TTC549 (cell line): ENCODE data around the gene MEFV.
"Not testable (repeated sequence)": the region's sequence is repeated elsewhere in the genome, so short reads cannot be mapped to it uniquely, and the experiment has no call there.

Experiments used
- FAIRE-seq: peaks from 2 replicates; lab custom pipeline; 2012; peaks lifted over from hg19 to GRCh38; lab: Jason Lieb, UNC

MEFV gene, protein sequence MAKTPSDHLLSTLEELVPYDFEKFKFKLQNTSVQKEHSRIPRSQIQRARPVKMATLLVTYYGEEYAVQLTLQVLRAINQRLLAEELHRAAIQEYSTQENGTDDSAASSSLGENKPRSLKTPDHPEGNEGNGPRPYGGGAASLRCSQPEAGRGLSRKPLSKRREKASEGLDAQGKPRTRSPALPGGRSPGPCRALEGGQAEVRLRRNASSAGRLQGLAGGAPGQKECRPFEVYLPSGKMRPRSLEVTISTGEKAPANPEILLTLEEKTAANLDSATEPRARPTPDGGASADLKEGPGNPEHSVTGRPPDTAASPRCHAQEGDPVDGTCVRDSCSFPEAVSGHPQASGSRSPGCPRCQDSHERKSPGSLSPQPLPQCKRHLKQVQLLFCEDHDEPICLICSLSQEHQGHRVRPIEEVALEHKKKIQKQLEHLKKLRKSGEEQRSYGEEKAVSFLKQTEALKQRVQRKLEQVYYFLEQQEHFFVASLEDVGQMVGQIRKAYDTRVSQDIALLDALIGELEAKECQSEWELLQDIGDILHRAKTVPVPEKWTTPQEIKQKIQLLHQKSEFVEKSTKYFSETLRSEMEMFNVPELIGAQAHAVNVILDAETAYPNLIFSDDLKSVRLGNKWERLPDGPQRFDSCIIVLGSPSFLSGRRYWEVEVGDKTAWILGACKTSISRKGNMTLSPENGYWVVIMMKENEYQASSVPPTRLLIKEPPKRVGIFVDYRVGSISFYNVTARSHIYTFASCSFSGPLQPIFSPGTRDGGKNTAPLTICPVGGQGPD

GRCh38 chr16:3256146-3256865 lies at the start of gene MEFV:
MEFV (minus strand) TSS chr16:3256633; CDS start chr16:3256587, 46 bp downstream.
- no peak for FAIRE-seq

- FAIRE-seq = no peak
Measured at GRCh38 chr16:3306078-3306477, 49.6 kb upstream of the MEFV start.

DNA sequence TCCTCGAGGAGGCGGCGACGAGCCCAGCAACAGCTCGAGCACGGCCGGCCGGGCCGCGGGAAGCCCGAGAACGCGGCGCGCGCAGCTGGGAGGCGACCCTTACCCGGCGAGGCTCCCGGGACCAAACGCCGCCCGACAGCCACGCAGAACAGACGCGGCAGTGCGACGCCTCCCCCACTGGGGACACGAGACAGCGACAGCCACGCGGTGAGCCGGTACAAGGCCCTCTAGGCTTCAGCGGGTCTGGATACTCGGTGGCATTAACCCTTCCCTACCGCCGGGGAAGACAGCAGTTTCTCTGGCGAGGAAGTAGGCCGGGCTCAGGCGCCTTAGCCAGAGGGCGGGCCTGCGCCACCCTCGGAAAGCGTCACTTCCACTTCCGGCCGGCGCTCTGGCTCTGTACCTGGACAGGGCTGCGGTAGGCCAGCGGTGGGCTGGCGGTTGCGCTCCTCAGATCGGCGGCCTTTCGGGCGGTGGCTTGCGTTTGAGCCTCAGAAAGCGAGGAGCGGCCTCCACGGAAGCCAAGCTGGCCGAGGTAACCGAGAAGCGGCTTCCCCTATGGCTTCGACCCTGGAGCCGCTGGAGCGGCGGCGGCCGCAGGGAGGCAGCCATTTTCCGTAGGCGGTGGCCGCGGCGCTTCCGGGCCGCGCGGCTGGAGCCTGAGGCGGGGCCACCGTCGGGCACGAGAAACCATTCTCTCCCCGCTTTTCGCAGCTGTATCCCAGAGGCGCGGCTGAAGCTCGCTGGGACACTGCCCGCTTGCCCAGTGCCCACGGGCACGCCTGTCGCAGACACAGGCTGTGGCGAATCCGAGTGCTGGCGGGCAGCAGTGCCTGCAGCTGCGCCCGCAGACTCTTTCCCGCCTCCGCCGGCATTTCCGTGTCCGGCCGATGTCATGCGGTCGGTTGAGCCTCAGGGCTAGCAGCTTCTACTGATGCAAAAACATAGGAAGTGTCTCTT lies 49.0 kb upstream of the MEFV start, which contains the start of the genes TIGD7 and ZNF75A:
TIGD7 (minus strand) TSS at position 322 of the 960 bp plus-strand sequence. CDS start 4,816 bp downstream, outside the sequence.
ZNF75A (plus strand) TSS at position 389 of the 960 bp plus-strand sequence. CDS start 2,932 bp downstream, outside the sequence.
- no peak for FAIRE-seq

DNA sequence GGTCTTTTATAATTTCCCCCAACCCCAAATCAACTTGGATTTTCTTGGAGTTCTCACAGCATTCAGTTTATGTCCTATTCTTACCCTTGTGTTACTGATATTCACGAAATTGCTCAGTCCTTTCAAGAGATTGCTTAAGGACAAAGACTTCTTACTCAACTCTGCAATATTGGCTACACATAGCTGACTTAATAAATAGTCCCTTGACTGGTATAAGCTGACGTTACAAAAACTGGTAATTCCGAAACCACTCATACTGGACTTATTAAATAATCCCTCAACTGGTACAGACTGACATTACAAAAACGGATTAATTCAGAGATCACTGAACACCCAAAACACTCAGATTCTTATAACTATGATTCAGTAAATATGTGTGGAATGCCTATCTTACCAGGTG lies 47.9 kb upstream of the MEFV start:
- FAIRE-seq = no peak

- FAIRE-seq = no peak
Measured at GRCh38 chr16:3295783-3296182, 39.4 kb upstream of the MEFV start.

DNA sequence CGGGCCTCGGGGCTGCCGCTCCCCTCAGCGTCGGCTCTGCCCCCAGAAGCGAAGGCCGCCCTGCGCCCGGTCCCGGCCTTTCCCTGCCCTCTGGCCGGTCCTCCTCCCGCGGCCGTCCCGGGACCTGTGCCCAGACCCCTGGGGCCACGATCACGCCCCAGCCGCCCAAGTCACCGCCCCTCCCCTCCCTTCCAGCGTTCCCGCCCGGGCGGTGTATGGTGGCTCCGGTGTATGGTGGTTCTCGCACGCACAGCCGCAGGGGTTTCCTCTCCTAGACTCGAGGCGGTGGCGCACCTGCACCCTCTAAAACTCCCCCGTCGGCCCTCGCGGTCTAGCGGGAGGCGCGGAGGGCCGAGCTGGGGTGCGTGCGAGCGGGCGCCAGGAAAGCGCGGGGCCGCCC lies 38.8 kb upstream of the MEFV start:
- FAIRE-seq = no peak

GRCh38 chr16:3292604-3293003 lies 36.2 kb upstream of the MEFV start:
- FAIRE-seq = no peak

DNA sequence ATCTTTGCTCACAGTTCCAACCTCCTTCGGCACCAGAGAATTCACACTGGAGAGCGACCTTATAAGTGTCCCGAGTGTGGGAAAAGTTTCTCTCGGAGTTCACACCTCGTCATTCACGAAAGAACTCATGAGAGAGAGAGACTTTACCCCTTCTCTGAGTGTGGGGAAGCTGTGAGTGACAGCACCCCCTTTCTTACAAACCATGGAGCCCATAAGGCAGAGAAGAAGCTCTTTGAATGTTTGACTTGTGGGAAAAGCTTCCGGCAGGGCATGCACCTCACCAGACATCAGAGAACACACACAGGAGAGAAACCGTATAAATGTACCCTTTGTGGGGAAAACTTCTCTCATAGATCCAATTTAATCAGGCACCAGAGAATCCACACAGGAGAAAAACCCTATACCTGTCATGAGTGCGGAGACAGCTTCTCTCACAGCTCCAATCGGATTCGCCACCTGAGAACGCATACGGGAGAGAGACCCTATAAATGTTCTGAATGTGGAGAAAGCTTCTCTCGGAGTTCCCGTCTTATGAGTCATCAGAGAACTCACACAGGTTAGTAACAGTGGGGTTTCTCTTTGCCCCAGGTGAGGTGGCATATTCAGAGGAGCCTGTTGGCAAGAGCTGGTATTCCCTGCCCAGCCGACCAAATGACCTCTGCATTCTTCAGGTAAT lies 33.7 kb upstream of the MEFV start:
- no peak for FAIRE-seq

DNA sequence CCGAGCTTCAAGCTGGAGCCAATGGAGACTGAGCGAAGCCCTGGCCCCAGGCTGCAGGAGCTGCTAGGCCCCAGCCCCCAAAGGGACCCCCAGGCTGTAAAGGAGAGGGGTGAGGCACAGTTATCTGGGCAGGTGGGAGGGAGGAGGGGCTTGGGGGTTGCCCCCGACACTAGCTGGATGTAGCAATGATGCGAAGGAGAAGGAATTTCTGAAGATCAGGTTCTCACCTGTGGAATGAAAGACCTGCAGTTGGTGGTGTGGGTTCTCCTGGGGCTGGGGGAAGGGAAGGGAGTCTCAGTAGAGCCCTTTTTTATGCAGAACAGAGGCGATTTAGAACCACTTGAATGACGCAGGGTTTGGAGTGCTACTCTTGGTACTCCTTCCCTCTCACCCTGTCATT lies 28.7 kb upstream of the MEFV start:
- no peak for FAIRE-seq

GRCh38 chr16:3283543-3284447 lies 27.4 kb upstream of the MEFV start:
- no peak for FAIRE-seq

- peak; percentile 90 for FAIRE-seq
Measured at GRCh38 chr16:3282730-3283542, 26.5 kb upstream of the MEFV start, which contains the start of gene ZNF263. ZNF263 (plus strand) TSS chr16:3283491; CDS start chr16:3283819, 328 bp downstream.

DNA sequence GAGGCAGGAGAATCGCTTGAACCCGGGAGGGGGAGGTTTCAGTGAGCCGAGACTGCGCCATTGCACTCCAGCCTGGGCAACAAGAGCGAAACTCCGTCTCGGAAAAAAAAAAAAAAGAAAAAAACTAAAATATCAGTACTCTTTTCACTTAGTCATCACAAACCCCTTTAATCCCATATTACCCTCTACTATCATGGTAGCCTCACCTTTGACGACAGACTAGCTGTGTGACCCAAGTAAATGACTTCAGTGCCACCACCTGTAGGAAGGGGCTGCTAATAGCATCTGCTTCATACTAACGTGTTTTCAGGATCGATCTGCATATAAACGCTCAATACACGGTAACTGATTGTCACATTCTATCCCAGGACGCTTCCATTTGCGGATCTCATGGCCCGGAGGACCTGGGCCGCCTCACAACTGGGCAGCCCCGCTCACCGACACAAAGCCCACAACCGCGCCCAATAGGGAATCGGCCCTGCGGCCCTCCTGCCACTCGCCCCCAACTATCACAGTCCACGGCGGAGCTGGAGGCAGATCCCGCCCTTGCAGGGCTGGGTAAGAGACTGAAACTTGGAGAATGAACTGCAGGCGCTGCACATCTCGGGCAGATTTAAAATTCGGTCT lies 25.8 kb upstream of the MEFV start:
- no peak for FAIRE-seq

DNA sequence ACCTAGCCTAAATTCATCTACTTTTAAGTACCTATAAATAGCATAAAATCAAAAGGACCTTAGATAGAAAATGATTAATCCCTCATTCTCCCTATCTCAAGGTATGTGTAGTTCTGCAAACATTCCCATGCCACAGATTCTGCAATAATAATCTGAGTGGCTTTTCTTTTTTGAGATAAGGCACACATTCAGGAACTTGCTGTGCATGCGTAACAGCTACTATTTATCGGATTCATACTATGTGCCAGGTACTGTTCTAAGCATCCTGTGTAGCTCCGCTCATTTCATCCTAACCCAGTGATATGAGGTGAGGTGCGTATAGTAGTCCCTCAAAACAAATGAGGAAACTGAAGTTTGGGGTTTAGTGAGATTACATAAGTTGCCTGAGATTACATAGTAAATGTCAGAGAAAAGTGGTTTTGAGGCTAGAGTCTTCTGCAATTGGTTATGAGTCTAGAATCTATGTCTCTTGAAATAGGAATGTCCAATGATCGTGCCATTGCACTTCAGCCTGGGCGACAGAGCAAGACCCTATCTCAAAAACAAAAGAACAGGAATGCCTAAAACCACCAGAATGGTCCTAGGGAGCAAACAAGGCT lies 24.9 kb upstream of the MEFV start:
- no peak for FAIRE-seq

DNA sequence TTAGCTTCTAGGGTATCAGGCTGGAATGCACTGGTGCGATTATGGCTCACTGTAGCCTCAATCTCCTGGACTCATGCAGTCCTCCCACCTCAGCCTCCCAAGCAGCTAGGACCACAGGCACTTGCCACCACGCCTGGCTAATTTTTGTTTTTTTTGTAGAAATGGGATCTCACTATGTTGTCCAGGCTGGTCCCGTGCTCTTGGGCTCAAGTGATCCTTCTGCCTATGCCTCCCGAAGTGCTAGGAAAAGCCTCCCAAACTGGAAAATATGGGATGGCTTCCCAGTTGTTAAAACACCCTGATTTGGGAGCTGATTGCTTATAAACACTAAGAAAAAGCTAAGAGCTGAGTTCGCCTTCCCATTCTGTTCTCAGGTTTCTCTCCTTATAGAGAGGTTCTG lies 20.2 kb upstream of the MEFV start:
- no peak for FAIRE-seq

DNA sequence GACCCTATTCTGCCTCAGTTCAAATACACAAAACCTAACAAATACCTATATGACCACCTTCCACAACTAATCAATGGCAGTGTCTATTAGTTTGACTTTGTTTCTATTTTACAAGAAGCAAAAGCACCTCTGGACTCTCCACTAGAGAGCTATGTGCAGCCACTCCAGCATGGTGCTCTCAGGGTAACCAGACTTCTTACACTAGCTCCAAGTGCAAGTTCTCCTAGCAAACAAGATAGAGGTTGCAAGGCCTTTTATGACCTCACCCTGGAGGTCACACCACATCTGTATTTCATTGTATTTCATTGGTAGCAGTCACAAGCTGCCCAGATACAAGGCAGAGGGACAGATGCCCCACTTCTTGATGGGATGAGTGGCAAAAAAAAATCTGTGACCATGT lies 18.5 kb upstream of the MEFV start:
- FAIRE-seq = no peak

- FAIRE-seq = no peak
Measured at GRCh38 chr16:3274490-3274889, 18.1 kb upstream of the MEFV start.

DNA sequence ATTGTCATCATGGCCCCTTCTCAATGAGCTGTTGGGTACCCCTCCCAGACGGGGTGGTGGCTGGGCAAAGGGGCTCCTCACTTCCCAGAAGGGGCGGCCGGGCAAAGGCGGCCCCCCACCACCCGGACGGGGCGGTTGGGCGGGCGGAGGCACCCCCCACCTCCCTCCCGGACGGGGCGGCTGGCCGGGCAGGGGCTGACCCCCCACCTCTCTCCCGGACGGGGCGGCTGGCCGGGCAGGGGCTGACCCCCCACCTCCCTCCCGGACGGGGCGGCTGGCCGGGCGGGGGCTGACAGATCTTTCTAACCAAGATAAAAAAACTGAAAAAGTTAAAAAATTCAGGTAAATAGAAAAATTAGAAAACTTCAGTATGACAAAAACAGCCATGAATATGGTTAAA lies 14.8 kb upstream of the MEFV start:
- FAIRE-seq = not testable (repeated sequence)

- FAIRE-seq = not testable (repeated sequence)
Measured at GRCh38 chr16:3270718-3271117, 14.3 kb upstream of the MEFV start.
